Fibroblast of skin of right quadriceps (primary cell): ENCODE results near the gene PRTG.
"Not testable (repeated sequence)": the region's sequence is repeated elsewhere in the genome, so short reads cannot be mapped to it uniquely, and the experiment has no call there.

Source experiments
- DNase-seq: peaks from one replicate; pipeline ENCODE4 v3.0.0-alpha.2; 2013

The PRTG gene

DNA sequence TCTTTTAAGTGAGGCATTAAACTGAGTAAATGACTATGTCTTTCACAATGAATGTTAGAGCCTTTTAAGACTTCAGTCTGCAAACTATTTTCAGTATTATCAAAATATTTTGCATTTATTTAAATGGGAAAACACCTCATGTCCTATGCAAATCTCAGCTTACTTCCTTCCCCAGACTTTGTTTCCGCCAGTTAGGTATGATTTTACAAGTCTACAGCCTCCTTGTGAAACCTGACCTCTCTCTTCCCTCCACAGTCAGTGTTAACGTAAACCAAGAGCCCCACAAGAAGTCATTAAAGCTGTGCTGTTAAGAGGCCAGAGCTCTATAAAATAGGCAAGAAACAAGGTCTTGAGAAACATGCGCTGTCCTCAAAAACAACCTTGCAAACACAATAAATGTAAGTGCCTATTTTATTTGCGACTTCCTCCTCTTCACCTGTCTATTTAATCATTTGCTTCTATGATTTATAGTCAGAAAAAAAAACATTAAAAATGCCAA lies 48.3 kb downstream of the PRTG start:
- DNase-seq = peak; percentile 1

DNA sequence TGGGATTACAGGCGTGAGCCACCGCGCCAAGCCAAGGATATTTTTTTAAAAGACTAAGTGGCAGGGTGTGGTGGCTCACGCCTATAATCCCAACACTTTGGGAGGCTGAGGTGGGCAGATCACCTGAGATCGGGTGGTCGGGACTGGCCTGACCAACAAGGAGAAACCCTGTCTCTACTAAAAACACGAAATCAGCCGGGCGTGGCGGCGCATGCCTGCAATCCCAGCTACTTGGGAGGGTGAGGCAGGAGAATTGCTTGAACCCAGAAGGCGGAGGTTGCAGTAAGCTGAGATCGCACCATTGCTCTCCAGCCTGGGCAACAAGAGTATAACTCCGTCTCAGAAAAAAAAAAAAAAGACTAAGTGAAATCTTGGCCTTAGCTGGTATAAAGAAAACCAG lies 49.8 kb downstream of the PRTG start:
- not testable (repeated sequence) for DNase-seq

DNA sequence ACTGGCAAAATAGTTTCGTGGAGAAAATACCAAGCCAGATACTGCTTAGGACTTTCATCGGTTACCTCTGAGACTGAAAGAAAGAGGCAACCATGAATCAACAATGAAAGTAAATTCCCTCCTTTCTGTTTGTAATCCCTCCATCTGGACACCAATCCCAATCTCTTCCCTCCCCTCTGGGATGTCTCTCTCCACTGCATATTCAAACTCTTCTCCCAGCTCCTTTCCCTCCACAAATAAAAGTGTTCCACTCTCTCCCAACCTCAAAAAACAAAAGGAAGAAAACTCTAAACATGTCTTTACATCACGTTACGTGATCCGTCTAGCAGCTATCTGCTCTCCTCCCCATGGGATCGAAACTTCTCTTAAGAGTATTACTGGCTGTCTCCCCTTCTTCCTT lies 55.2 kb downstream of the PRTG start:
- DNase-seq = no peak

GRCh38 chr15:55685286-55685685 lies 57.7 kb downstream of the PRTG start:
- peak; percentile 1 for DNase-seq

GRCh38 chr15:55683376-55683775 lies 59.6 kb downstream of the PRTG start:
- peak; percentile 2 for DNase-seq

- DNase-seq = no peak
Measured at GRCh38 chr15:55681631-55682030, 61.3 kb downstream of the PRTG start.

GRCh38 chr15:55676507-55676906 lies 66.4 kb downstream of the PRTG start:
- no peak for DNase-seq

DNA sequence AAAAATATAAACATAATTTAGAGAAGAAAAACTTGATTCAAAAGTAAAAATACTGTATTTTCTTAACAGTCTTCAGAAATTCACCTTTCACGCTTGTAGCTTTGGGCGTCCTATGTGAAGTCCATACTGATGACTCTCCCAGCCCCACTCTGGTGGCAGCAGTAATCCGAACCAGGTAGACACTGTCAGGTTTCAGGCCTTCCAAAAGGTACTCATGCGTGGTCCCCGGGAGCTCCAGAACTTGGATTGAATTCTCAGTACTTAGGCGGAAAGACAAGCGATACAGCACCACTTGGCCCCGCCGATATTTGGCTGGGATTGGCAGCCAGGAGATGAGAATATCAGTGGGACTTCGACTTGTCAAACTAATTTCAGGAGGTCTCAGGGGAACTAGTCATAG lies 69.7 kb downstream of the PRTG start:
- no peak for DNase-seq

- DNase-seq = no peak
Measured at GRCh38 chr15:55669270-55669669, 73.7 kb downstream of the PRTG start.

- DNase-seq = no peak
Measured at GRCh38 chr15:55665605-55666227, 77.2 kb downstream of the PRTG start.

GRCh38 chr15:55661428-55661827 lies 81.5 kb downstream of the PRTG start:
- DNase-seq = peak; percentile 18

DNA sequence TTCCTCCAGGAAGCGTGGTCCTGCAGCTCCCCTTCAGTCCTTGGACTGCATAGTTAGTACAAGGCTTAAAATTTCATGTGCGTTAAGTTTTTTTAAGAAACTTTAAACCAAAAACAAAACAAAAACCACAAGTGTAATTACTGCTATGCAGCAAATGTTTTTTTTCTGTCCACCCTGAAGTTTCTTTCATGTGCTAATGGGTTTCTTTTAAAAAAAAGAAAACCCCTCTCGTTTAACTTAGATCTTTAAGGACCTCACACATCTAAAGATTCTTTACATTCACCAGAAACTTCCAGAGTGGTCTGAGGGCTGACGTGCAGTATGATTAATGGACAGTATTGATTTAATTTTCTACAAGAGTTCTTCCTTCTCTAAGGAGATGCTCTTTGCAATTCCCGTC lies 82.8 kb downstream of the PRTG start:
- no peak for DNase-seq

DNA sequence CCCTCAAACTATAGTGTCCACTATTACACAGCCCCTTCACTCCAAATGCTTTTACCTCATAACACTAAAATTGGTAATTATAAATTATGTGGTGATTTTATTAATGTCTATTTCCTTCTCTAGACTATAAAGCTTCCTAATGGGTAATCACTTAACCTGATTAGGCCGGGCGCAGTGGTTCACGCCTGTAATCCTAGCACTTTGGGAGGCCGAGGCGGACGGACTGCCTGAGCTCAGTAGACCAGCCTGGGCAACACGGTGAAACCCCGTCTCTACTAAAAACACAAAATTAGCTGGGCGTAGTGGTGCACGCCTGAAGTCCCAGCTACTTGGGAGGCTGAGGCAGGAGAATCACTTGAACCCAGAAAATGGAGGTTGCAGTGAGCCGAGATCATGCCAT lies 83.5 kb downstream of the PRTG start:
- DNase-seq = no peak

- no peak for DNase-seq
Measured at GRCh38 chr15:55658886-55659285, 84.1 kb downstream of the PRTG start.

- DNase-seq = no peak
Measured at GRCh38 chr15:55654561-55655031, 88.4 kb downstream of the PRTG start.

DNA sequence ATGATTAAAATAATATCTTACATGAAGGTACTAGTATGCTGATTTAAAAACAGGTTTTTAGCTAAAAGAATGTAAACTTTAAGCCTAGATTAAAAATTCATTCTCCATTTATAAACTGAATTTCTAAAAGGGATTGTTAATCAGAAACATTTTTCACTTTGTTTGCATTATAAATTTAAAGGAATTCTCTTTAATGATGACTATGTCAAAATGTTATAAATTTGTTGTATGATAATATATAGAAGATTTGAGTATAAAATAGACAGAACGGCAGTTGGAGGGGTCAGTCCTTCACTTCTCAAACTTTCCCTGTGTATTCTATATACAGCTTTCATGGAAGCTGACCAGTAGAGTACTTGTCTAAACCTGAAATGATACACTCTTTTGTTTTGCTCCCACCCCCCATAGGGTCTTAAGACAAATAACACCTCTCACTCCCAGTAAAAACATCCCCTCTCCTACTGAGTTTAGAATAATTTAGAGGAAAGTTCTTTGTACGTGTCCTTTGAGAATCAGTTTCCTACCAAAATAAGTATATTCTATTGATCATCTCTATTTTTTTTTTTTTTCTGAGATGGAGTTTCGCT lies 90.0 kb downstream of the PRTG start:
- DNase-seq = no peak

GRCh38 chr15:55652359-55652758 lies 90.6 kb downstream of the PRTG start:
- no peak for DNase-seq

GRCh38 chr15:55649058-55649423 lies 93.9 kb downstream of the PRTG start:
- peak; percentile 67 for DNase-seq

DNA sequence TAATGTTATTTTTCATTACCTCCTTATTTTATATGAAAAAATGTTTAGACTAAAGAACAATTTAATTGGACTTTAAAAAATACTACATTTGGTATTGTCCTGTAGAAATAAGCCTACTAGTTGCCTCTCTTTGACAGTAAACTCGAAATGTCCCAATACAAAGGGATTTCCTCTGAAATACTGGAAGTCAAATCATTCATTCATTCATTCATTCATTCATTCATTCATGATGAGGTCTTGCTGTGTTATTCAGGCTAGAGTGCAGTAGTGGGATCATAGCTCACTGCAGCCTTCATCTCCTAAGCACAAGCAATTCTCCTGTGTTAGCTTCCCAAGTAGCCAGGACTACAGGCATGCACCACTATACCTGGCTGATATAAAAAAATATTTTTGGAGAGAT lies 104.2 kb downstream of the PRTG start:
- DNase-seq = no peak

GRCh38 chr15:55637086-55637485 lies 105.9 kb downstream of the PRTG start:
- DNase-seq = no peak

- DNase-seq = no peak
Measured at GRCh38 chr15:55633731-55634130, 109.2 kb downstream of the PRTG start.

DNA sequence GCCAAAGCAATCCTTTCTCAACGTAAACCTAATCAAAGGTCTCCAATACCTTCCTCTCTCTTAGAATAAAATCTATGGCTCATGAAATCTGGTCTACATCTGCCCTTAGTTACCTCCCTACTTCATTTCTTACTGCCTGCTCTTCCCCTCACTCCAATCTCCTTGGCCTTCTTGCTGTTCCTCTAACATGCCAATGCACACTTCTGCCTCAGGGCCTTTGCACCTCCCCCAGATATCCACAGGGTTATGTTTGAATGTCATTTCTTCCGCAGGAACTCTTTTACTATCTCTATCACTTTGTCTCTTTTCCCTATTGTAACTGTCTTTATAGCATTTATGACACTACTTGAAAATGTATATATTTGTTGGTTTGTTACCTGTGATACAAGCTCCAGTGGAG lies 110.5 kb downstream of the PRTG start:
- no peak for DNase-seq

DNA sequence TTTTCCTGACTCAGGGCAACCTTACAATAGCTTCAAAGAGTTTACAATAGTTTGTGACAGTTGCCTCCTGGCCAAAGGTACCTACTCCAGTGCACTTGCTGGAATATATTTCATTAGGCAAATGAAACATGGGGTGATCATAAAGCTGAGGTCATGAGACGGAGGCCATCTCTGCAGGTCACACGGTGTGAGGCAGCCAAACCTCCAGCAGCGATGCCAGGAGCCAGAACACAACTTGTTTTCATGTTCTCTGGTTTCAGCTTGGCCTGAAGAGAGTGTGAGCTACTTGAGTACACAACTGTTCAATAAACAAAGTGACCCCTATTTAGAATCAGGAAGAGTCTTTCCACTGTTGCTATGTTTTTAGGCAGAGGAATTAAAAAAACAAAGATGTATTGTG lies 112.1 kb downstream of the PRTG start:
- DNase-seq = no peak

DNA sequence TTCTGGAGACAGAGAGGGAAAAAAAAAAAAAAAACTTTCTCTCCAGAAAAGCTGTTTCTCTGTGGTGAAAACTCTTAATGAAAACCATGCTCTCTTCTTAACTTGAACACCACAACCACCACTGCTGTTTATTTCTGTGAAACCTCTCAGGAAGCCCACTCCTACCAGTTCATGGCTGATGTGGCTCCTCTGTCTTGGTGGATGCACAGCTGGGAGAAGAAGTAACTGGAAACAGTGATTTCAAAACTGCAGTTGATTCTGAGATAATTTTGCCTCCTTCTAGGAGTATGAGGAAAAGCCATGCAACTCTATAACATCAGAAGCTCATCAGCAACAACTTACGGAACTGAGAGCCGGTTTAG lies 114.6 kb downstream of the PRTG start:
- DNase-seq = peak; percentile 20

GRCh38 chr15:55627730-55628368 lies 115.1 kb downstream of the PRTG start:
- peak; percentile 81 for DNase-seq
